ENCODE results near the gene TWF2. TPM values are rescaled to one million over a fixed set of nuclear protein-coding genes. Genes with fewer than 3 reads are reported as not detected.

TWF2 gene
- total and polyA plus RNA-seq, 2 of the 13 experiments (the other 11 are each of a cell fraction or from before 2014, with no cell fraction given): 45.5 to 108 TPM

- TF ChIP-seq, protein P1, sequence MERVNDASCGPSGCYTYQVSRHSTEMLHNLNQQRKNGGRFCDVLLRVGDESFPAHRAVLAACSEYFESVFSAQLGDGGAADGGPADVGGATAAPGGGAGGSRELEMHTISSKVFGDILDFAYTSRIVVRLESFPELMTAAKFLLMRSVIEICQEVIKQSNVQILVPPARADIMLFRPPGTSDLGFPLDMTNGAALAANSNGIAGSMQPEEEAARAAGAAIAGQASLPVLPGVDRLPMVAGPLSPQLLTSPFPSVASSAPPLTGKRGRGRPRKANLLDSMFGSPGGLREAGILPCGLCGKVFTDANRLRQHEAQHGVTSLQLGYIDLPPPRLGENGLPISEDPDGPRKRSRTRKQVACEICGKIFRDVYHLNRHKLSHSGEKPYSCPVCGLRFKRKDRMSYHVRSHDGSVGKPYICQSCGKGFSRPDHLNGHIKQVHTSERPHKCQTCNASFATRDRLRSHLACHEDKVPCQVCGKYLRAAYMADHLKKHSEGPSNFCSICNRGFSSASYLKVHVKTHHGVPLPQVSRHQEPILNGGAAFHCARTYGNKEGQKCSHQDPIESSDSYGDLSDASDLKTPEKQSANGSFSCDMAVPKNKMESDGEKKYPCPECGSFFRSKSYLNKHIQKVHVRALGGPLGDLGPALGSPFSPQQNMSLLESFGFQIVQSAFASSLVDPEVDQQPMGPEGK (CRISPR knock-in tag; IDR thresholded peaks at IDR 0.05): no peak
- TF ChIP-seq MZF1 (CRISPR knock-in tag; IDR thresholded peaks at IDR 0.05; ENCODE audit: borderline replicate concordance) (no peak), ZNF674 (CRISPR knock-in tag; IDR thresholded peaks at IDR 0.05; ENCODE audit: low read depth) (no peak), ZFY (CRISPR knock-in tag; IDR thresholded peaks at IDR 0.05) (peak; percentile 80), GATA4 (IDR thresholded peaks at IDR 0.05; ENCODE audit: borderline replicate concordance, low read depth) (no peak), CAMTA2 (CRISPR knock-in tag; IDR thresholded peaks at IDR 0.05; ENCODE audit: borderline replicate concordance) (no peak), IRF2 (CRISPR knock-in tag; IDR thresholded peaks at IDR 0.05) (0 out of 2 replicates have a peak, but pooled peaks have one; percentile 21), RELA (CRISPR knock-in tag; IDR thresholded peaks at IDR 0.05) (no peak), PHF8 (CRISPR knock-in tag; IDR thresholded peaks at IDR 0.05) (peak; percentile 29; the same call in 1 of the 2 replicates), IKZF4 (CRISPR knock-in tag; IDR thresholded peaks at IDR 0.05; ENCODE audit: borderline replicate concordance, low read depth, not compliant biosample characterization) (no peak), CEBPB (IDR thresholded peaks at IDR 0.05; ENCODE audit: borderline replicate concordance, low read depth, low read length) (peak; percentile 76), MBNL3 (CRISPR knock-in tag; conservative IDR thresholded peaks at IDR 0.05) (no peak), KAT2B (IDR thresholded peaks at IDR 0.05; ENCODE audit: borderline replicate concordance, low read depth, low read length) (no peak), SOX13 (IDR thresholded peaks at IDR 0.05) (no peak), SOX13 (CRISPR knock-in tag; conservative IDR thresholded peaks at IDR 0.05 in 1 of 2, IDR thresholded peaks at IDR 0.05 in 1 of 2) (peak in 1 of 2 experiments; percentile 43; a peak in 1 of 4 replicates)
- TF ChIP-seq, protein P2, sequence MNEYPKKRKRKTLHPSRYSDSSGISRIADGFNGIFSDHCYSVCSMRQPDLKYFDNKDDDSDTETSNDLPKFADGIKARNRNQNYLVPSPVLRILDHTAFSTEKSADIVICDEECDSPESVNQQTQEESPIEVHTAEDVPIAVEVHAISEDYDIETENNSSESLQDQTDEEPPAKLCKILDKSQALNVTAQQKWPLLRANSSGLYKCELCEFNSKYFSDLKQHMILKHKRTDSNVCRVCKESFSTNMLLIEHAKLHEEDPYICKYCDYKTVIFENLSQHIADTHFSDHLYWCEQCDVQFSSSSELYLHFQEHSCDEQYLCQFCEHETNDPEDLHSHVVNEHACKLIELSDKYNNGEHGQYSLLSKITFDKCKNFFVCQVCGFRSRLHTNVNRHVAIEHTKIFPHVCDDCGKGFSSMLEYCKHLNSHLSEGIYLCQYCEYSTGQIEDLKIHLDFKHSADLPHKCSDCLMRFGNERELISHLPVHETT (CRISPR knock-in tag; conservative IDR thresholded peaks at IDR 0.05): 0 out of 2 replicates have a peak, but pooled peaks have one; percentile 43
- TF ChIP-seq, protein P3, sequence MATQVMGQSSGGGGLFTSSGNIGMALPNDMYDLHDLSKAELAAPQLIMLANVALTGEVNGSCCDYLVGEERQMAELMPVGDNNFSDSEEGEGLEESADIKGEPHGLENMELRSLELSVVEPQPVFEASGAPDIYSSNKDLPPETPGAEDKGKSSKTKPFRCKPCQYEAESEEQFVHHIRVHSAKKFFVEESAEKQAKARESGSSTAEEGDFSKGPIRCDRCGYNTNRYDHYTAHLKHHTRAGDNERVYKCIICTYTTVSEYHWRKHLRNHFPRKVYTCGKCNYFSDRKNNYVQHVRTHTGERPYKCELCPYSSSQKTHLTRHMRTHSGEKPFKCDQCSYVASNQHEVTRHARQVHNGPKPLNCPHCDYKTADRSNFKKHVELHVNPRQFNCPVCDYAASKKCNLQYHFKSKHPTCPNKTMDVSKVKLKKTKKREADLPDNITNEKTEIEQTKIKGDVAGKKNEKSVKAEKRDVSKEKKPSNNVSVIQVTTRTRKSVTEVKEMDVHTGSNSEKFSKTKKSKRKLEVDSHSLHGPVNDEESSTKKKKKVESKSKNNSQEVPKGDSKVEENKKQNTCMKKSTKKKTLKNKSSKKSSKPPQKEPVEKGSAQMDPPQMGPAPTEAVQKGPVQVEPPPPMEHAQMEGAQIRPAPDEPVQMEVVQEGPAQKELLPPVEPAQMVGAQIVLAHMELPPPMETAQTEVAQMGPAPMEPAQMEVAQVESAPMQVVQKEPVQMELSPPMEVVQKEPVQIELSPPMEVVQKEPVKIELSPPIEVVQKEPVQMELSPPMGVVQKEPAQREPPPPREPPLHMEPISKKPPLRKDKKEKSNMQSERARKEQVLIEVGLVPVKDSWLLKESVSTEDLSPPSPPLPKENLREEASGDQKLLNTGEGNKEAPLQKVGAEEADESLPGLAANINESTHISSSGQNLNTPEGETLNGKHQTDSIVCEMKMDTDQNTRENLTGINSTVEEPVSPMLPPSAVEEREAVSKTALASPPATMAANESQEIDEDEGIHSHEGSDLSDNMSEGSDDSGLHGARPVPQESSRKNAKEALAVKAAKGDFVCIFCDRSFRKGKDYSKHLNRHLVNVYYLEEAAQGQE (IDR thresholded peaks at IDR 0.05; ENCODE audit: borderline replicate concordance in 1 of 2, low read depth in 1 of 2, low read length in 2 of 2): no peak
- TF ChIP-seq, protein P4, sequence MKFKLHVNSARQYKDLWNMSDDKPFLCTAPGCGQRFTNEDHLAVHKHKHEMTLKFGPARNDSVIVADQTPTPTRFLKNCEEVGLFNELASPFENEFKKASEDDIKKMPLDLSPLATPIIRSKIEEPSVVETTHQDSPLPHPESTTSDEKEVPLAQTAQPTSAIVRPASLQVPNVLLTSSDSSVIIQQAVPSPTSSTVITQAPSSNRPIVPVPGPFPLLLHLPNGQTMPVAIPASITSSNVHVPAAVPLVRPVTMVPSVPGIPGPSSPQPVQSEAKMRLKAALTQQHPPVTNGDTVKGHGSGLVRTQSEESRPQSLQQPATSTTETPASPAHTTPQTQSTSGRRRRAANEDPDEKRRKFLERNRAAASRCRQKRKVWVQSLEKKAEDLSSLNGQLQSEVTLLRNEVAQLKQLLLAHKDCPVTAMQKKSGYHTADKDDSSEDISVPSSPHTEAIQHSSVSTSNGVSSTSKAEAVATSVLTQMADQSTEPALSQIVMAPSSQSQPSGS (CRISPR knock-in tag; IDR thresholded peaks at IDR 0.05): no peak
- TF ChIP-seq, protein P5, sequence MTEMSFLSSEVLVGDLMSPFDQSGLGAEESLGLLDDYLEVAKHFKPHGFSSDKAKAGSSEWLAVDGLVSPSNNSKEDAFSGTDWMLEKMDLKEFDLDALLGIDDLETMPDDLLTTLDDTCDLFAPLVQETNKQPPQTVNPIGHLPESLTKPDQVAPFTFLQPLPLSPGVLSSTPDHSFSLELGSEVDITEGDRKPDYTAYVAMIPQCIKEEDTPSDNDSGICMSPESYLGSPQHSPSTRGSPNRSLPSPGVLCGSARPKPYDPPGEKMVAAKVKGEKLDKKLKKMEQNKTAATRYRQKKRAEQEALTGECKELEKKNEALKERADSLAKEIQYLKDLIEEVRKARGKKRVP (CRISPR knock-in tag; IDR thresholded peaks at IDR 0.05): 0 out of 4 replicates have a peak, but pooled peaks of 1 of the 2 experiments have one; percentile 17
These were observed 47.8 kb upstream of the TWF2 start (continued) for GRCh38 chr3:52286777-52287110.
